HG02678 (cell line): ENCODE results near the gene NOC4L.
"Not testable (repeated sequence)": the region's sequence is repeated elsewhere in the genome, so short reads cannot be mapped to it uniquely, and the experiment has no call there.

ENCODE experiments used
- ATAC-seq: cut with Tn5 transposase; IDR thresholded peaks from one replicate; pipeline ENCODE4 v1.9.1; 2021; ENCODE audit warnings: mild to moderate bottlenecking, moderate library complexity; ENCODE audit not compliant: unreplicated experiment

The NOC4L gene

GRCh38 chr12:132142679-132143335 is 1.4 kb upstream of the NOC4L start:
- no peak for ATAC-seq

- ATAC-seq = peak; percentile 27
Measured at GRCh38 chr12:132143336-132144071, 753 bp upstream of the NOC4L start.

- ATAC-seq = no peak
Measured at GRCh38 chr12:132144810-132145168, 532 bp downstream of the NOC4L start.

- ATAC-seq = no peak
Measured at GRCh38 chr12:132145334-132145733, 1.1 kb downstream of the NOC4L start.

- no peak for ATAC-seq
Measured at GRCh38 chr12:132146098-132146497, 1.8 kb downstream of the NOC4L start.

- ATAC-seq = no peak
Measured at GRCh38 chr12:132146772-132147422, 2.6 kb downstream of the NOC4L start.

GRCh38 chr12:132147423-132148367 is 3.4 kb downstream of the NOC4L start:
- no peak for ATAC-seq

GRCh38 chr12:132148368-132149045 is 4.2 kb downstream of the NOC4L start:
- ATAC-seq = no peak

GRCh38 chr12:132149526-132149925 is 5.3 kb downstream of the NOC4L start:
- not testable (repeated sequence) for ATAC-seq

- no peak for ATAC-seq
Measured at GRCh38 chr12:132150780-132151144, 6.5 kb downstream of the NOC4L start.

GRCh38 chr12:132151145-132151765 is 7.0 kb downstream of the NOC4L start:
- ATAC-seq = no peak

GRCh38 chr12:132151766-132152410 is 7.6 kb downstream of the NOC4L start:
- no peak for ATAC-seq

GRCh38 chr12:132152411-132152821 is 8.2 kb downstream of the NOC4L start:
- ATAC-seq = no peak

GRCh38 chr12:132152953-132153352 is 8.7 kb downstream of the NOC4L start:
- ATAC-seq = no peak

- peak; percentile 86 for ATAC-seq
Measured at GRCh38 chr12:132153501-132154340, 9.5 kb downstream of the NOC4L start.

GRCh38 chr12:132154341-132154761 is 10.1 kb downstream of the NOC4L start:
- peak; percentile 27 for ATAC-seq

GRCh38 chr12:132154941-132155770 is 10.9 kb downstream of the NOC4L start:
- no peak for ATAC-seq
